Measurements from ENCODE around the gene PTPRN. TPM values are rescaled to one million over a fixed set of nuclear protein-coding genes. Genes with fewer than 3 reads are reported as not detected.

The PTPRN gene
- total and polyA plus RNA-seq, 2 donors = 0.14 to 0.41 TPM

DNA sequence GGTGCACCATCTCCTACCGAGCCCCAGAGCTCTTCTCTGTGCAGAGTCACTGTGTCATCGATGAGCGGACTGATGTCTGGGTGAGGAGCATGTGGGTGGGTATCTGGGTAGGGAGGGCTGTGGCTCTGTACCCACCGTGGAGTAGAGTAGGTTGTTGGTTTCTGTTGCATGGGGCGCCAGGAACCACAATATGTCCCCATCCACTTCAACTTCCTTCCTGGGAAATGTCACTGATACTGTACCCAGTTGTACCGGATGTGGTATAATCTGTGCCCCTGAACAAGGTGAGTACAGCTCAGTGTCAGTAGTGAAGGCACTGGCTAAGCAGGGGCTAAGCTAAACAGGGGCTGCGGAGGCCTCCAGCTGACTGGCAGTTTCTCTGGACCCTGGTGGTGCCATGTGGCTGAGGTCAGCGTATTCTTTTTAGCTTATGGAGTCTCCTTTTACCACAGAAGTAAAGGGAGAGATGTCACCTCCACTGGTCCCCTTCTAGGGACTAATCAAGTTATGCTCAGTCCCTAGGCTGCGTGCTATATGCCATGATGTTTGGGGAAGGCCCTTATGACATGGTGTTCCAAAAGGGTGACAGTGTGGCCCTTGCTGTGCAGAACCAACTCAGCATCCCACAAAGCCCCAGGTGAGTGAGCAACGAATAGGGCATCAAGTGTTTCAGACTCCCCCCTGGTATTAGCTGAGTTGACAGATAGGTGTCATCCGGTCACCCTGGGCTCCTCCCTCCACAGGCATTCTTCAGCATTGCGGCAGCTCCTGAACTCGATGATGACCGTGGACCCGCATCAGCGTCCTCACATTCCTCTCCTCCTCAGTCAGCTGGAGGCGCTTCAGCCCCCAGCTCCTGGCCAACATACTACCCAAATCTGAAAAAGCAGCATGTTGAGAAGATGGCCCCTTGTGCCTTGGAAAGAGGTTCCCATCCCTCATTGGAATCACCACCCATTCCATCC is 61.2 kb downstream of the PTPRN start:
- Histone ChIP-seq H3K9me3 (ENCODE audit: control insufficient read depth in 2 of 2, insufficient read depth in 1 of 2, low read length in 1 of 2) (peaks cover 0 to 7% of the 10 kb centered on the region in 2 donors), H3K4me1 (ENCODE audit: control insufficient read depth in 2 of 2, insufficient read depth in 2 of 2, low read length in 2 of 2) (peaks cover 46 to 77% of the 10 kb centered on the region in 2 donors), H3K4me3 (ENCODE audit: low read length in 2 of 2) (peak overlapping the region; percentile 14 to 33), H3K36me3 (ENCODE audit: control insufficient read depth in 2 of 2, insufficient read depth in 2 of 2, low read length in 1 of 2) (peaks cover 23 to 24% of the 10 kb centered on the region in 2 donors), H3K27me3 (ENCODE audit: control insufficient read depth in 2 of 2, insufficient read depth in 1 of 2, low read length in 1 of 2) (peaks cover 12 to 19% of the 10 kb centered on the region in 2 donors), H3K27ac (ENCODE audit: low read depth in 1 of 2, low read length in 1 of 2) (peak overlapping the region; percentile 87 to 94)
- WGBS = 52% methylated on average over 17 of the region's 17 CpGs
- peak in 7 of 9 donors; percentile 61 to 91 (median 77) for DNase-seq (ENCODE audit: low read depth in 6 of 9, low spot score in 9 of 9)

DNA sequence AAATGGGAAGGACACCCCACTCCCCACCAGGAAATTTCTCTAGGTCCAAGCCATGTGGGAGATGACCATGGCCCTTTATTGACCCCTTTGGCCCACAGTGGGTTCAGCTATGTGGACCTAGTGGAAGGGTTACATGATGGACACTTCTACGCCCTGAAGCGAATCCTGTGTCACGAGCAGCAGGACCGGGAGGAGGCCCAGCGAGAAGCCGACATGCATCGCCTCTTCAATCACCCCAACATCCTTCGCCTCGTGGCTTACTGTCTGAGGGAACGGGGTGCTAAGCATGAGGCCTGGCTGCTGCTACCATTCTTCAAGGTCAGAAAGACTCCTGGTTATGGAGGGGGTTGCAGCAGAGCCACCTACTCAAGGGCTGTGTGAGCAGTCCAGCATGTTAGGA is 62.6 kb downstream of the PTPRN start:
- H3K4me3 ChIP-seq (ENCODE audit: low read length in 2 of 2) = peak overlapping the region in 1 of 2 donors; percentile 98
- peaks cover under 1 to 6% of the 10 kb centered on the region in 2 donors for H3K27me3 ChIP-seq (ENCODE audit: control insufficient read depth in 2 of 2, insufficient read depth in 1 of 2, low read length in 1 of 2)
- H3K27ac ChIP-seq (ENCODE audit: low read depth in 1 of 2, low read length in 1 of 2) = peak overlapping the region in 1 of 2 donors; percentile 72
- WGBS = 93% methylated on average over 10 of the region's 10 CpGs
- H3K36me3 ChIP-seq (ENCODE audit: control insufficient read depth in 2 of 2, insufficient read depth in 2 of 2, low read length in 1 of 2) = peaks cover 23% of the 10 kb centered on the region in 2 donors
- no peak for DNase-seq (ENCODE audit: low read depth in 6 of 9, low spot score in 9 of 9)
- peaks cover 43 to 63% of the 10 kb centered on the region in 2 donors for H3K4me1 ChIP-seq (ENCODE audit: control insufficient read depth in 2 of 2, insufficient read depth in 2 of 2, low read length in 2 of 2)
- H3K9me3 ChIP-seq (ENCODE audit: control insufficient read depth in 2 of 2, insufficient read depth in 1 of 2, low read length in 1 of 2) = peaks cover 0 to 5% of the 10 kb centered on the region in 2 donors

DNA sequence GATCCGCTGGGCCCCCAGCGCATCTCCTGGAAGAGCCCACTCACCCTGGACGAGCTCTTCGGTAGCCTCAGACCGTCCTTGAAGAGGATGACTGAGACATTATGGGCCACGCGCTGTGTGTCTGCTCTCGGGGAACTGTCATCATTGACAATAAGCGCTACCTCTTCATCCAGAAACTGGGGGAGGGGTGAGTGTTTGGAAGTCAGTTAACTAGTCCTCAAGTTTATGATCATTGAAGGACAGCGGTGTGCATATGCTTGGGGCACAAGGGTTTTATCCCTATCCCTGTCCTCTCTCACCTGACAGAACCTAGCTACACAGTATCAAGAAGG is 63.3 kb downstream of the PTPRN start:
- Histone ChIP-seq H3K4me1 (ENCODE audit: control insufficient read depth in 2 of 2, insufficient read depth in 2 of 2, low read length in 2 of 2) (peaks cover 43 to 59% of the 10 kb centered on the region in 2 donors), H3K27me3 (ENCODE audit: control insufficient read depth in 2 of 2, insufficient read depth in 1 of 2, low read length in 1 of 2) (peaks cover 0 to 2% of the 10 kb centered on the region in 2 donors), H3K36me3 (ENCODE audit: control insufficient read depth in 2 of 2, insufficient read depth in 2 of 2, low read length in 1 of 2) (peaks cover 17 to 23% of the 10 kb centered on the region in 2 donors), H3K9me3 (ENCODE audit: control insufficient read depth in 2 of 2, insufficient read depth in 1 of 2, low read length in 1 of 2) (peaks cover 0 to 5% of the 10 kb centered on the region in 2 donors), H3K4me3 (ENCODE audit: low read length in 2 of 2) (peak overlapping the region; percentile 87 to 98), H3K27ac (ENCODE audit: low read depth in 1 of 2, low read length in 1 of 2) (peak overlapping the region; percentile 83 to 96)
- DNase-seq (ENCODE audit: low read depth in 6 of 9, low spot score in 9 of 9) = peak in 1 of 9 donors; percentile 50
- 30% methylated on average over 10 of the region's 10 CpGs for WGBS

DNA sequence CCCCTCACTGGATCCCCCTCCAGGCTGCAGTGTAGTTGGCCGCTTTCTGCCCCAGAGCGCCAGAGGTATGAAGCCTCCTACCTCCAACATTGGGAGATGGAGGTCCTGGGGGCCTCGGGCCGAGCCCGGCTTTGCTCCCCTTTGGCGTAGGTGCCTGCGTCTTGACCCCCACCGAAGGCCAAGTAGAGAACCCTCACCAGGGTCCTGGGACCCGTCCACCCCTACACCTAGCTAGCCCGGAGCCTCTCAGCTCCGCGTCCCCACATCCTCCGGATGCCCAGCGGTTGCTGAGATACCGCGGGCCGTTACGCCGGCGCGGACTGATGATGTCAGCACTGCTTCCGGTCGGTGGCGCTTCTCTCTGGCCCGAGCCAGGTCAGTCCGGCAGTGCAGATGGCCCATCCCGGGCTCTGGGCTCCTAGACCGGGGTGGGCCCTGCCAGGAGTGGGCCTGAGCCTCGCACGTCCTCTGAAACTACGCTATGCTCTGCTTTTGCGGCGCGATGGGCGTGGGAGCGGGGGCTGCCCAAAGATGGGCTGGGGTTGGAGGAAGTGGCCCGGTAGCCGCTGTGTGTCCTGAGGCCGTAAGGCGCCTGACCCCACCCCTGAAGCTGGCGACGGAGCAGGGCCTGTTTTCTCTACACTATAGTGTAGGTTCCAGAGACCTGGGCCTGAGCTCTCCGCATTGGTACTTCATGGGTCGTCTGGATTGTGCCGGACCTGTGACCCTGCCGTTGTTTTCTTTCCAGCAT is 63.9 kb downstream of the PTPRN start, which contains the start of the genes GLB1L and STK16:
TSS of gene GLB1L (minus strand) at position 297 of the 751 bp plus-strand sequence. CDS start 1,871 bp downstream, outside the sequence.
TSS of gene STK16 (plus strand) at position 332 of the 751 bp plus-strand sequence. CDS start 521 bp downstream, outside the sequence.
- H3K27ac ChIP-seq (ENCODE audit: low read depth in 1 of 2, low read length in 1 of 2) = peak within 1 kb of the TSS; percentile 83 to 96
- peaks cover 0 to 5% of the 10 kb centered on the region in 2 donors for H3K9me3 ChIP-seq (ENCODE audit: control insufficient read depth in 2 of 2, insufficient read depth in 1 of 2, low read length in 1 of 2)
- DNase-seq (ENCODE audit: low read depth in 6 of 9, low spot score in 9 of 9) = peak in 8 of 9 donors; percentile 80 to 93 (median 87)
- under 1% methylated on average over 46 of the region's 46 CpGs for WGBS
- peaks cover 0 to 2% of the 10 kb centered on the region in 2 donors for H3K27me3 ChIP-seq (ENCODE audit: control insufficient read depth in 2 of 2, insufficient read depth in 1 of 2, low read length in 1 of 2)
- H3K4me1 ChIP-seq (ENCODE audit: control insufficient read depth in 2 of 2, insufficient read depth in 2 of 2, low read length in 2 of 2) = peaks cover 43 to 56% of the 10 kb centered on the region in 2 donors
- H3K36me3 ChIP-seq (ENCODE audit: control insufficient read depth in 2 of 2, insufficient read depth in 2 of 2, low read length in 1 of 2) = peaks cover 12 to 20% of the 10 kb centered on the region in 2 donors
- peak within 1 kb of the TSS; percentile 87 to 98 for H3K4me3 ChIP-seq (ENCODE audit: low read length in 2 of 2)

DNA sequence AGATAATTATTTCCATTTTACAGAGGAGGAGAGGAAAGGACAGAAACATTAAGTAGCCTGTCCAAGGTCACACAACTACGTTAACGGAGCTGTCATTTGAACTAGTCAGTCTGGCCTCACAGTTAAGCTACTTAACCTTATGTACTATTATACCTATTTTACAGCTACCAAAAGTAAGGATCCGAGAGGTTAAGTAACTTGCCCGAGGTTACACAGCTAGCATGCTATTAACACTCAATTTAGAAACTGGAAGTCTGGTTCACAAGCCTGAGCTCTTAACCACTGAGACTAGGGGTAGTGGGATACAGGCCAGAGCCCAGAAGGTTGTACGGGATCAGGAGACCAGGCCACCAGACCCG is 64.4 kb downstream of the PTPRN start:
- no peak for DNase-seq (ENCODE audit: low read depth in 6 of 9, low spot score in 9 of 9)
- Histone ChIP-seq H3K9me3 (ENCODE audit: control insufficient read depth in 2 of 2, insufficient read depth in 1 of 2, low read length in 1 of 2) (peaks cover 0 to 5% of the 10 kb centered on the region in 2 donors), H3K27me3 (ENCODE audit: control insufficient read depth in 2 of 2, insufficient read depth in 1 of 2, low read length in 1 of 2) (peaks cover 0 to 2% of the 10 kb centered on the region in 2 donors), H3K4me1 (ENCODE audit: control insufficient read depth in 2 of 2, insufficient read depth in 2 of 2, low read length in 2 of 2) (peaks cover 41 to 50% of the 10 kb centered on the region in 2 donors), H3K36me3 (ENCODE audit: control insufficient read depth in 2 of 2, insufficient read depth in 2 of 2, low read length in 1 of 2) (peaks cover 7 to 17% of the 10 kb centered on the region in 2 donors), H3K27ac (ENCODE audit: low read depth in 1 of 2, low read length in 1 of 2) (peak overlapping the region; percentile 83 to 96), H3K4me3 (ENCODE audit: low read length in 2 of 2) (peak overlapping the region; percentile 87 to 98)
- WGBS = 44% methylated on average over 6 of the region's 6 CpGs

DNA sequence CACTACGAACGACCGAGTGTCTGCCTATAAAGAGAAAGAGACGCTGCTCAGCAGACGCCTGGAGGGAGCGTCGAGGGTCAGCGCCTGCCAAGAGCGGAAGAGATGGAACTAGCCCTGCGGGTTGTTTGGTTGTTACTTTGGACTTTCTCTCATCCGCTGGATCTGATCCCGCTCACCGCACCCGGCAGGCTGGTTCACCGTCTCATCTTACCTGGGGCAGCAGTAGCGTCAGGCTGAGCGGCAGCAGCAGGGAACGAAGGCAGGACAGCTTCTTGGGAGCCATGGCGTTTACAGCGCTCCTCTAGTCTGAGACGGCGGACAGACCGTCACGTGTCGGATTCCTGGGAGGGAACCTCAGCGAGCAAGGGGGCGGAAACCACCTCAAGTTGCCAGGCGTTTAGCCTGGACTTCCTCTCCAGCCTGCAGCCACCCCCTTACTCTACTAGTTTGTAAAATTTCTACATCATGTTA is 65.9 kb downstream of the PTPRN start:
- peak overlapping the region in 1 of 2 donors; percentile 26 for H3K27ac ChIP-seq (ENCODE audit: low read depth in 1 of 2, low read length in 1 of 2)
- H3K4me3 ChIP-seq (ENCODE audit: low read length in 2 of 2) = no peak overlapping the region

More for the DNA sequence above, 65.9 kb downstream of the PTPRN start:
- H3K27me3 ChIP-seq (ENCODE audit: control insufficient read depth in 2 of 2, insufficient read depth in 1 of 2, low read length in 1 of 2) = peaks cover 0 to 2% of the 10 kb centered on the region in 2 donors
- peaks cover 0 to 5% of the 10 kb centered on the region in 2 donors for H3K9me3 ChIP-seq (ENCODE audit: control insufficient read depth in 2 of 2, insufficient read depth in 1 of 2, low read length in 1 of 2)
- H3K4me1 ChIP-seq (ENCODE audit: control insufficient read depth in 2 of 2, insufficient read depth in 2 of 2, low read length in 2 of 2) = peaks cover 27 to 36% of the 10 kb centered on the region in 2 donors
- 72% methylated on average over 28 of the region's 28 CpGs for WGBS
- peaks cover 9 to 19% of the 10 kb centered on the region in 2 donors for H3K36me3 ChIP-seq (ENCODE audit: control insufficient read depth in 2 of 2, insufficient read depth in 2 of 2, low read length in 1 of 2)
- no peak for DNase-seq (ENCODE audit: low read depth in 6 of 9, low spot score in 9 of 9)

Other genes starting within 250 kb of the PTPRN start
- gene IHH, start 248.5 kb downstream of the PTPRN start, total RNA-seq = 0.05 TPM
- 0.18 TPM for gene IHH, start 248.5 kb downstream of the PTPRN start, polyA plus RNA-seq
- gene NHEJ1, start 148.6 kb downstream of the PTPRN start, total RNA-seq = 12.3 TPM
- 8.3 TPM for gene NHEJ1, start 148.6 kb downstream of the PTPRN start, polyA plus RNA-seq
- 0.47 TPM for gene SLC23A3, start 139.4 kb downstream of the PTPRN start, total RNA-seq
- 2.6 TPM for gene SLC23A3, start 139.4 kb downstream of the PTPRN start, polyA plus RNA-seq
- 33.3 TPM for gene CNPPD1, start 132.5 kb downstream of the PTPRN start, total RNA-seq
- 46.9 TPM for gene CNPPD1, start 132.5 kb downstream of the PTPRN start, polyA plus RNA-seq
- 33.6 TPM for gene RETREG2, start 131.1 kb downstream of the PTPRN start, total RNA-seq
- 56.0 TPM for gene RETREG2, start 131.1 kb downstream of the PTPRN start, polyA plus RNA-seq
- gene ZFAND2B, start 102.6 kb downstream of the PTPRN start, total RNA-seq = 57.8 TPM
- 59.0 TPM for gene ZFAND2B, start 102.6 kb downstream of the PTPRN start, polyA plus RNA-seq
- 8.2 TPM for gene ABCB6, start 90.4 kb downstream of the PTPRN start, total RNA-seq
- 29.3 TPM for gene ABCB6, start 90.4 kb downstream of the PTPRN start, polyA plus RNA-seq
- 10.0 TPM for gene ATG9A, start 79.8 kb downstream of the PTPRN start, total RNA-seq
- gene ATG9A, start 79.8 kb downstream of the PTPRN start, polyA plus RNA-seq = 27.4 TPM
- 44.4 TPM for gene ANKZF1, start 79.6 kb downstream of the PTPRN start, total RNA-seq
- 91.6 TPM for gene ANKZF1, start 79.6 kb downstream of the PTPRN start, polyA plus RNA-seq
- gene GLB1L, start 64.0 kb downstream of the PTPRN start, total RNA-seq = 4.2 TPM
- gene GLB1L, start 64.0 kb downstream of the PTPRN start, polyA plus RNA-seq = 11.3 TPM
- 21.4 TPM for gene STK16, start 63.9 kb downstream of the PTPRN start, total RNA-seq
- 55.1 TPM for gene STK16, start 63.9 kb downstream of the PTPRN start, polyA plus RNA-seq
- 0.05 TPM for gene TUBA4B, start 56.2 kb downstream of the PTPRN start, total RNA-seq
- 0.23 TPM for gene TUBA4B, start 56.2 kb downstream of the PTPRN start, polyA plus RNA-seq
- gene TUBA4A, start 55.5 kb downstream of the PTPRN start, total RNA-seq = 21.0 TPM
- 102 TPM for gene TUBA4A, start 55.5 kb downstream of the PTPRN start, polyA plus RNA-seq
- 27.0 TPM for gene DNAJB2, start 30.0 kb downstream of the PTPRN start, total RNA-seq
- gene DNAJB2, start 30.0 kb downstream of the PTPRN start, polyA plus RNA-seq = 87.0 TPM
- not detected for gene RESP18, start 23.3 kb upstream of the PTPRN start, total RNA-seq
- gene RESP18, start 23.3 kb upstream of the PTPRN start, polyA plus RNA-seq = 0.07 TPM
- gene DNPEP, start 78.5 kb upstream of the PTPRN start, total RNA-seq = 33.6 TPM
- gene DNPEP, start 78.5 kb upstream of the PTPRN start, polyA plus RNA-seq = 105 TPM
- gene DES, start 109.0 kb upstream of the PTPRN start, total RNA-seq = 3.4 TPM
- gene DES, start 109.0 kb upstream of the PTPRN start, polyA plus RNA-seq = 21.6 TPM
- 1.3 TPM for gene SPEG, start 125.4 kb upstream of the PTPRN start, total RNA-seq
- gene SPEG, start 125.4 kb upstream of the PTPRN start, polyA plus RNA-seq = 19.8 TPM
- 17.6 TPM for gene GMPPA, start 189.5 kb upstream of the PTPRN start, total RNA-seq
- gene GMPPA, start 189.5 kb upstream of the PTPRN start, polyA plus RNA-seq = 32.7 TPM
- 0.05 TPM for gene ASIC4, start 205.1 kb upstream of the PTPRN start, total RNA-seq
- 0.23 TPM for gene ASIC4, start 205.1 kb upstream of the PTPRN start, polyA plus RNA-seq
- gene CHPF, start 234.4 kb upstream of the PTPRN start, total RNA-seq = 8.5 TPM
- 17.5 TPM for gene CHPF, start 234.4 kb upstream of the PTPRN start, polyA plus RNA-seq
- gene TMEM198, start 234.6 kb upstream of the PTPRN start, total RNA-seq = 0.52 TPM
- gene TMEM198, start 234.6 kb upstream of the PTPRN start, polyA plus RNA-seq = 3.7 TPM

Data from thymus (tissue), 11 donors.